ENCODE data around the gene RUNX1.

The RUNX1 gene

DNA sequence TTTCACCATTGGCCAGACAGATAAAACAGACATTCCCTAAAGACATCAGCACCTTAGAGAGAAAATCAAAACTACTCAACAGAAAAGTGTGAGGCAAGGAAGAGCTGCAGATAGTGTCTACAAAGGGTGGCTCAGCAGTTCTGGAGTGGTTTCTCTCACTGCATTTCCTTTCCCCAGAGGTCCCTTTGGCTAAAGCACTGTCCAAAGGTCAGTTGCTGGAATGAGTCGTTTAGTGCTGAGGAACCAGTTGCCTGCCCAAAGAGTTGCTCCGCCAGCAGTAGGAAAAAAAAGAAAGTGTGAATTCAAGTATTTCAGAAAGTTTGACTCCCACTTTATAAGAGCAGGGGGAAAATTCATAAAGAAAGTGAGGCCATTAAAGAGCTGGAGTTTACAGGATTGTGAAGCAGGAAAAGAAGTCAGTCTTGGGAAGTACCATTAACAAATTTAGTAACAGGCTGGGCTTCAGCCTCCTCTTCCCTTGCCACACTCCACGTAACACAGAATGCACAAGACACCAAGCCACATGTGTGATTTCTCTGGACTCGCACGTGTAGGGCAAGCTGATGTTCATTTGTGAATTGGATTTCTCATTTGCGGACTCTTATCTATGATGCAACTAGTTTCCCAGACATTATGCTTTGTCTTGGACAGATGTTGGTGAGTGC, 122.2 kb downstream of the RUNX1 start:
- H3K9me3 Mint-ChIP-seq: no peaks in the 10 kb centered on the region
- H3K27ac Mint-ChIP-seq: peak overlapping the region in 2 of 3 experiments; percentile 20 to 25
- H3K27me3 Mint-ChIP-seq (ENCODE audit: low read depth): no peaks in the 10 kb centered on the region
- H3K4me3 Mint-ChIP-seq: no peak overlapping the region
- no peaks in the 10 kb centered on the region for H3K36me3 Mint-ChIP-seq (ENCODE audit: low read depth)
- H3K4me1 Mint-ChIP-seq: peaks cover 7% of the 10 kb centered on the region
- TF ChIP-seq, protein P1, sequence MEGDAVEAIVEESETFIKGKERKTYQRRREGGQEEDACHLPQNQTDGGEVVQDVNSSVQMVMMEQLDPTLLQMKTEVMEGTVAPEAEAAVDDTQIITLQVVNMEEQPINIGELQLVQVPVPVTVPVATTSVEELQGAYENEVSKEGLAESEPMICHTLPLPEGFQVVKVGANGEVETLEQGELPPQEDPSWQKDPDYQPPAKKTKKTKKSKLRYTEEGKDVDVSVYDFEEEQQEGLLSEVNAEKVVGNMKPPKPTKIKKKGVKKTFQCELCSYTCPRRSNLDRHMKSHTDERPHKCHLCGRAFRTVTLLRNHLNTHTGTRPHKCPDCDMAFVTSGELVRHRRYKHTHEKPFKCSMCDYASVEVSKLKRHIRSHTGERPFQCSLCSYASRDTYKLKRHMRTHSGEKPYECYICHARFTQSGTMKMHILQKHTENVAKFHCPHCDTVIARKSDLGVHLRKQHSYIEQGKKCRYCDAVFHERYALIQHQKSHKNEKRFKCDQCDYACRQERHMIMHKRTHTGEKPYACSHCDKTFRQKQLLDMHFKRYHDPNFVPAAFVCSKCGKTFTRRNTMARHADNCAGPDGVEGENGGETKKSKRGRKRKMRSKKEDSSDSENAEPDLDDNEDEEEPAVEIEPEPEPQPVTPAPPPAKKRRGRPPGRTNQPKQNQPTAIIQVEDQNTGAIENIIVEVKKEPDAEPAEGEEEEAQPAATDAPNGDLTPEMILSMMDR (IDR thresholded peaks at IDR 0.05; ENCODE audit: unreplicated experiment in 3 of 3): no peak

DNA sequence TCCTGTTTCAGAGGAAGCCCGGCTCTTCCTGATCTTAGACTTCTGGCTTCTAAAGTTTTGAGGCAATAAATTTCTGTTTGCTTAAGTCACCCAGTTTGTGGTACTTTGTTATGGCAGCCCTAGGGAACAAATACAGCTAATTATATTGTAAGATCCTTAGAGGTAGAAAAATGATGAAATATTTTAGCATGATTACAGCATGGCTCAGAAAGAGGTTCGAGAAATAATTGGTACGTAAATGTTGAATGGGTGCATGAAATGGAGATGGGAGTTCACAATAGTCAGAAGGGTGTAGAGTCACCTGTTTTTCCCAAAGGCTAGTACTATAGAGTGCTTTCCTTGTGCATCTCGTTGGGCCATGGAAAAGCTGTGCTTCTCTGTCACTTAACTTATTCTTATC, 123.5 kb downstream of the RUNX1 start:
- no peak overlapping the region for H3K4me3 Mint-ChIP-seq
- H3K27ac Mint-ChIP-seq: no peak overlapping the region
- H3K36me3 Mint-ChIP-seq (ENCODE audit: low read depth): no peaks in the 10 kb centered on the region
- H3K9me3 Mint-ChIP-seq: no peaks in the 10 kb centered on the region
- TF ChIP-seq, protein P1 (IDR thresholded peaks at IDR 0.05; ENCODE audit: unreplicated experiment in 3 of 3): no peak
- peaks cover 7% of the 10 kb centered on the region for H3K4me1 Mint-ChIP-seq
- peaks cover 4% of the 10 kb centered on the region for H3K27me3 Mint-ChIP-seq (ENCODE audit: low read depth)

DNA sequence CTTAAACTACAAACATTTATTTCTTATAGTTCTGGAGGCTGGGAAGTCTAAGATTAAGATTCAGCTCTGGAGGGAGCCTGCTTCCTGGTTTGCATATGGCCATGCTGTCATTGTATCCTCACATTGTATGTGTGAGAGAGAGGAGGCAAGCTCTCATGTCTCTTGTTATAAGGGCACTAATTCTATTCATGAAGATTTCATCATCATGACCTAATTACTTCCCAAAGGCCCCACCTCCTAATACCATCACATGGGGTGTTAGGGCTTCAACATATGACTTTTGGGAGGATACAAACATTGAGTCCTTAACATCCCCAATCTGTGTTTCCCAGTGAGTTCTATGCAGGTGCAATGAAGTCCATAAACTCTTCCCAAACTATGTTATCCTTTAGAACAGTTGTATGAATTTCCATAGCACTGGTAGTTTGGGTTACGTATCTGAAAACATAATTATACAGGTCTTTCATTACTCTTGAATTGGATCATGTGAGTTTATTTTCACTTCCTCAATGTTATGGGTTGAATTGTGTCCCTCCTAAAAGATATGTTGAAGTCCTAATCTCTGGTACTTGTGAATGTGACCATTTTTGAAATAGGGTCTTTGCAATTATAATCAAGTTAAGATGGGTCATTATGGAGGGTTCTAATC, 124.2 kb downstream of the RUNX1 start:
- H3K27ac Mint-ChIP-seq: no peak overlapping the region
- no peaks in the 10 kb centered on the region for H3K9me3 Mint-ChIP-seq
- H3K36me3 Mint-ChIP-seq (ENCODE audit: low read depth): no peaks in the 10 kb centered on the region
- H3K27me3 Mint-ChIP-seq (ENCODE audit: low read depth): peaks cover 5% of the 10 kb centered on the region
- TF ChIP-seq, protein P1 (IDR thresholded peaks at IDR 0.05; ENCODE audit: unreplicated experiment in 3 of 3): no peak
- H3K4me1 Mint-ChIP-seq: peaks cover 7% of the 10 kb centered on the region
- no peak overlapping the region for H3K4me3 Mint-ChIP-seq

DNA sequence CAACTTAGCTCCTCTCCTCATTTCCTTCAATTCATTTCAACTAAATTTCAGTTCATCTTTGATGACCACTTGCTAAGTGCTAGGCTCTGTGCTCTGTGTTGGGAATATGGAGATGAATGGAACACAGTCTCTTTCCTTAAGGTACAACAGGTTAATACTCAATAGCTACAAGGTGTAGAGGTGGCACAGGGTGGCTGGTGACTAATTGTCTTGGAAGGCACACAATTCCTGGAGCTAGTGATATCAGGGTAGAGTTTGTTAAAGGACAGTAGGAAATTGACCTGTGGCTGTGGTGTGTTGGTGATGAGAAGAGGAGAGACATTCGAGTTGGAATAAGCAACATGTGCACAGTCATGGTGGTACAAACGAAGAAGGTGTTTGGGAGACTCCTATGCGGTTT, 124.9 kb downstream of the RUNX1 start:
- no peak overlapping the region for H3K27ac Mint-ChIP-seq
- no peak overlapping the region for H3K4me3 Mint-ChIP-seq
- H3K36me3 Mint-ChIP-seq (ENCODE audit: low read depth): no peaks in the 10 kb centered on the region
- peaks cover 11% of the 10 kb centered on the region for H3K27me3 Mint-ChIP-seq (ENCODE audit: low read depth)
- peaks cover 7% of the 10 kb centered on the region for H3K4me1 Mint-ChIP-seq
- TF ChIP-seq, protein P1 (IDR thresholded peaks at IDR 0.05; ENCODE audit: unreplicated experiment in 3 of 3): no peak
- no peaks in the 10 kb centered on the region for H3K9me3 Mint-ChIP-seq

DNA sequence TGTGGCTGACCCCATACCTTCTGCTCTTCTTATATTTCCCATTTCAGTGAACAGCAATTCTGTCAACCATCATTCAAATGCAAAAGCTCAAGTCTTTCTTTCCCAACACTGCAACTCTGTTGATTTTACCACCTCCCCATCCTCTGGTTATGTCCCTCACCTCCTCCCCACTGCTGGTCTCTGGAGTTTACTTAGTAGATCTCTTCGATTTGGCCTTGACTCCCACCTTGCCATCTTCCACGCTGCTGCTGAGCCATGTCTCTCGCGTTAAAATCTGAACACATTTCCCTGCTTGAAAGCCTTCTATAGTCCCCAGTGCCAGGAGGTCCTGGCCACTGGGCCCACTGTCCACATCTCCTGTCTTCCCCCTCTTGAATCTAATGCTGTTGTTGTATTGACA, 125.5 kb downstream of the RUNX1 start:
- H3K9me3 Mint-ChIP-seq: no peaks in the 10 kb centered on the region
- no peak overlapping the region for H3K4me3 Mint-ChIP-seq
- no peaks in the 10 kb centered on the region for H3K36me3 Mint-ChIP-seq (ENCODE audit: low read depth)
- H3K27me3 Mint-ChIP-seq (ENCODE audit: low read depth): peaks cover 11% of the 10 kb centered on the region
- H3K4me1 Mint-ChIP-seq: peaks cover 7% of the 10 kb centered on the region
- H3K27ac Mint-ChIP-seq: no peak overlapping the region
- TF ChIP-seq, protein P1 (IDR thresholded peaks at IDR 0.05; ENCODE audit: unreplicated experiment in 3 of 3): no peak

DNA sequence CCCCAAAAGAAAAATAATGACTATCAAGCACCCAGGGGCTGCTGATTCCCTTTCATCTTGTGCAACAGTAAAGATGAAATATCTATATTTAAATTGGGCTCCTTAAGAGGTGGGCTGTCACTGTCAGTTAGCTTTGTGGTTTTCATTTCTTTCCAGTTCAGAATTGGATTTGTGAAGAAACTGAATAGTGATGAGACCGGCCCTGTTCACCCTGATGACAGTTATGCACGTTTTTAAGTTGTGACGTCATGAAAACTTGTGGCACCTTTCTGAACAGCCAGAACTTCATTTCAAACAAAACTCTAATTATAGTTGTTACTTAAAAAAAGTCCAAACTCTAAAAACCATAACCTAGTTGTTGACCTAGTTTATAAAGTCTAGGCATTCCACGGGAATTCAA, 125.9 kb downstream of the RUNX1 start:
- Mint-ChIP-seq H3K4me3 (no peak overlapping the region), H3K36me3 (ENCODE audit: low read depth) (no peaks in the 10 kb centered on the region), H3K4me1 (peaks cover 7% of the 10 kb centered on the region), H3K27ac (no peak overlapping the region), H3K9me3 (no peaks in the 10 kb centered on the region), H3K27me3 (ENCODE audit: low read depth) (peaks cover 11% of the 10 kb centered on the region)
- TF ChIP-seq, protein P1 (IDR thresholded peaks at IDR 0.05; ENCODE audit: unreplicated experiment in 3 of 3): no peak
